Lower lobe of right lung (tissue), 2 donors: ENCODE results near the gene PTGDR. TPM values are rescaled to one million over a fixed set of nuclear protein-coding genes. Genes with fewer than 3 reads are reported as not detected.

Experiments
- ATAC-seq, 2 donors: fragments of 200-7000 bp; cut with Tn5 transposase; one replicate each; pipeline ENCODE4 v1.9.1; 2020 to 2022; ENCODE audit warnings: mild to moderate bottlenecking in 2 of 2, moderate library complexity in 2 of 2
- DNase-seq: peaks from one replicate; pipeline ENCODE4 v3.0.0-alpha.2; 2020
- H3K27ac ChIP-seq: fragments of 200-600 bp; one replicate; pipeline ENCODE4 v1.8.0; 2022
- H3K27me3 ChIP-seq: fragments of 200-600 bp; one replicate; pipeline ENCODE4 v1.8.0; 2022; ENCODE audit warnings: low read depth
- H3K36me3 ChIP-seq: fragments of 200-600 bp; one replicate; pipeline ENCODE4 v1.8.0; 2022; ENCODE audit warnings: mild to moderate bottlenecking
- H3K4me1 ChIP-seq: fragments of 200-600 bp; one replicate; pipeline ENCODE4 v1.8.0; 2022
- H3K4me3 ChIP-seq: fragments of 200-600 bp; one replicate; pipeline ENCODE4 v1.8.0; 2022; ENCODE audit warnings: mild to moderate bottlenecking
- H3K9me3 ChIP-seq: fragments of 200-600 bp; one replicate; pipeline ENCODE4 v1.8.0; 2022
- CTCF ChIP-seq: fragments of 200-600 bp; IDR thresholded peaks from one replicate; pipeline ENCODE4 v1.8.0; 2022; ENCODE audit warnings: antibody characterized with exemption, mild to moderate bottlenecking
- intact Hi-C: fragments of 100-400 bp; cut with DNase I; formaldehyde crosslinking; loops from one replicate; pipeline ENCODE4 v1.11.0; 2022
- total RNA-seq: library from RNA; stranded (reverse); fragmentation: NEBNext Ultra II Directional; extraction: Animal tissue kit (Norgen Biotek cat#: 25700); gene quantifications from one replicate; pipeline ENCODE4 v1.2.1, GENCODE V29; 2021
- donor health status: DM: no; HTN: yes; CAD: no; lungs with severe emphysema.

PTGDR gene
- total RNA-seq, 1 donor from 2014 or later, result 2.2 TPM

GRCh38 chr14:52227619-52228222, 39.8 kb upstream of the PTGDR start:
- DNase-seq (no peak), ATAC-seq (no peak)
- Histone ChIP-seq H3K9me3 (no peaks in the 10 kb centered on the region), H3K36me3 (no peaks in the 10 kb centered on the region), H3K27me3 (no peaks in the 10 kb centered on the region), H3K4me3 (no peak overlapping the region), H3K4me1 (no peaks in the 10 kb centered on the region), H3K27ac (no peak overlapping the region)
- no peak for TF ChIP-seq CTCF
- intact Hi-C loops, result no loop called here

- no peaks in the 10 kb centered on the region for H3K36me3 ChIP-seq
- ATAC-seq, result no peak
- TF ChIP-seq CTCF, result no peak
- no peaks in the 10 kb centered on the region for H3K4me1 ChIP-seq
- intact Hi-C loops, result no loop called here
- no peaks in the 10 kb centered on the region for H3K27me3 ChIP-seq
- H3K27ac ChIP-seq, result no peak overlapping the region
- no peak overlapping the region for H3K4me3 ChIP-seq
- DNase-seq, result no peak
- H3K9me3 ChIP-seq, result no peaks in the 10 kb centered on the region
These were observed 33.8 kb upstream of the PTGDR start for GRCh38 chr14:52233693-52234092.

- Histone ChIP-seq H3K4me1 (no peaks in the 10 kb centered on the region), H3K36me3 (no peaks in the 10 kb centered on the region), H3K27ac (no peak overlapping the region), H3K27me3 (no peaks in the 10 kb centered on the region), H3K4me3 (no peak overlapping the region), H3K9me3 (no peaks in the 10 kb centered on the region)
- no peak for ATAC-seq
- intact Hi-C loops, result no loop called here
- no peak for TF ChIP-seq CTCF
- DNase-seq, result no peak
These were observed 32.1 kb upstream of the PTGDR start for GRCh38 chr14:52235434-52235833.

GRCh38 chr14:52235866-52236510, 31.5 kb upstream of the PTGDR start:
- intact Hi-C loops, result no loop called here
- Histone ChIP-seq H3K4me3 (no peak overlapping the region), H3K4me1 (no peaks in the 10 kb centered on the region), H3K27me3 (no peaks in the 10 kb centered on the region), H3K27ac (no peak overlapping the region), H3K9me3 (no peaks in the 10 kb centered on the region), H3K36me3 (no peaks in the 10 kb centered on the region)
- no peak for ATAC-seq
- TF ChIP-seq CTCF, result no peak
- DNase-seq, result no peak

GRCh38 chr14:52238682-52239081, 28.8 kb upstream of the PTGDR start:
- Histone ChIP-seq H3K4me3 (no peak overlapping the region), H3K4me1 (no peaks in the 10 kb centered on the region), H3K27ac (no peak overlapping the region), H3K27me3 (no peaks in the 10 kb centered on the region), H3K36me3 (no peaks in the 10 kb centered on the region), H3K9me3 (no peaks in the 10 kb centered on the region)
- intact Hi-C loops, result no loop called here
- no peak for DNase-seq
- ATAC-seq, result no peak
- no peak for TF ChIP-seq CTCF
